SU-DHL-6 (cell line): ENCODE data around the gene SPACA4.

ENCODE experiments used
- EZH2phosphoT487 ChIP-seq: fragments of 200-600 bp; sonication (generic), shearing (Covaris generic); conservative IDR thresholded peaks from 2 replicates; pipeline ENCODE4 v1.6.1; 2018; ENCODE audit warnings: mild to moderate bottlenecking, antibody characterized with exemption, low read length, moderate library complexity, mixed read lengths
- TF ChIP-seq, protein P1 (sequence below): fragments of 200-600 bp; sonication (generic); IDR thresholded peaks from one replicate; pipeline ENCODE4 v1.5.1; 2017; ENCODE audit warnings: antibody characterized with exemption, mild to moderate bottlenecking, low read length, moderate library complexity; ENCODE audit not compliant: insufficient read depth, poor library complexity, severe bottlenecking

DNA sequence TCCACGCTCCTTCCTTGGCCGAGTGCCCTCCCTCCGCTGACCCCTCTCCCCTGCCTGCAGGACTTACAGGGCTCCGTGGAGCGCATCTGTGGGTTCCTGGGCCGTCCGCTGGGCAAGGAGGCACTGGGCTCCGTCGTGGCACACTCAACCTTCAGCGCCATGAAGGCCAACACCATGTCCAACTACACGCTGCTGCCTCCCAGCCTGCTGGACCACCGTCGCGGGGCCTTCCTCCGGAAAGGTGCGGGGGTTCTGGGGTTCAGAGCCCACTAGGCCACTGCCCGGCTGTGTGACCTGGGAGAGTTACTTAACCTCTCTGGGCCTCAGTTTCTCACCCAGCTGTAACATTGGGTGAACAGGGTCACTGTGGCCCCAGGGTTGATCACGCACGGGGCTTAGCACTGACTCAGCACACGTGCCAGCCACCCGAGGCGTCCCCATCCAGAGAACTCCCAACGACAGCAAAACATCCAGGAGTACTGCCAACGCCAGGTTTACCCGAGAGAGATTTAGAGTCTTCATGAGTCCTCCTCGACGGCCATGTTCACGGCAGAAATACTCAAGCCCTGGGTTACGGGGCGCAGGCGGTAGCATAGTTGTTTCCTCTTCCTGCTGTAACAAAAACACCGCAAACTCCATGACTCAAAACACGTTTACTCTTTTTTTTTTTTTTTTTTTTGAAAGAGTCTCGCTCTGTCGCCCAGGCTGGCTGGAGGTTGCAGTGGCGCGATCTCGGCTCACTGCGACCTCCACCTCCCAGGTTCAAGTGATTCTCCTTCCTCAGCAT lies 9.7 kb upstream of the SPACA4 start:
- TF ChIP-seq, protein P1, sequence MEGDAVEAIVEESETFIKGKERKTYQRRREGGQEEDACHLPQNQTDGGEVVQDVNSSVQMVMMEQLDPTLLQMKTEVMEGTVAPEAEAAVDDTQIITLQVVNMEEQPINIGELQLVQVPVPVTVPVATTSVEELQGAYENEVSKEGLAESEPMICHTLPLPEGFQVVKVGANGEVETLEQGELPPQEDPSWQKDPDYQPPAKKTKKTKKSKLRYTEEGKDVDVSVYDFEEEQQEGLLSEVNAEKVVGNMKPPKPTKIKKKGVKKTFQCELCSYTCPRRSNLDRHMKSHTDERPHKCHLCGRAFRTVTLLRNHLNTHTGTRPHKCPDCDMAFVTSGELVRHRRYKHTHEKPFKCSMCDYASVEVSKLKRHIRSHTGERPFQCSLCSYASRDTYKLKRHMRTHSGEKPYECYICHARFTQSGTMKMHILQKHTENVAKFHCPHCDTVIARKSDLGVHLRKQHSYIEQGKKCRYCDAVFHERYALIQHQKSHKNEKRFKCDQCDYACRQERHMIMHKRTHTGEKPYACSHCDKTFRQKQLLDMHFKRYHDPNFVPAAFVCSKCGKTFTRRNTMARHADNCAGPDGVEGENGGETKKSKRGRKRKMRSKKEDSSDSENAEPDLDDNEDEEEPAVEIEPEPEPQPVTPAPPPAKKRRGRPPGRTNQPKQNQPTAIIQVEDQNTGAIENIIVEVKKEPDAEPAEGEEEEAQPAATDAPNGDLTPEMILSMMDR: no peak
- TF ChIP-seq EZH2phosphoT487: no peak
